Measurements from ENCODE around the gene TRAPPC12.

TRAPPC12 gene

GRCh38 chr2:3342324-3342723 lies 37.2 kb upstream of the TRAPPC12 start:
- Histone ChIP-seq H3K79me2 (ENCODE audit: control insufficient read depth, low read length) (no peaks in the 10 kb centered on the region), H3K27me3 (ENCODE audit: control insufficient read depth, low read length) (no peaks in the 10 kb centered on the region), H3K9me2 (replicated peaks; ENCODE audit: control insufficient read depth, low read length) (no peaks in the 10 kb centered on the region), H3K4me2 (ENCODE audit: low read length) (no peak overlapping the region), H4K20me1 (ENCODE audit: control insufficient read depth, insufficient read depth, low read depth, low read length) (no peaks in the 10 kb centered on the region), H3K4me3 (ENCODE audit: low read length) (no peak overlapping the region), H3F3A (ENCODE audit: control insufficient read depth, insufficient read depth) (no peaks in the 10 kb centered on the region), H3K36me3 (ENCODE audit: control insufficient read depth, low read length) (peaks cover 7% of the 10 kb centered on the region), H3K4me1 (ENCODE audit: control insufficient read depth, low read length) (no peaks in the 10 kb centered on the region), H3K27ac (ENCODE audit: low read depth, low read length) (no peak overlapping the region), H3K9me3 (ENCODE audit: control insufficient read depth, insufficient read depth, low read length) (no peaks in the 10 kb centered on the region)
- TF ChIP-seq EZH2phosphoT487 (IDR thresholded peaks at IDR 0.05; ENCODE audit: borderline replicate concordance, low read length) (no peak), CTCF (IDR thresholded peaks at IDR 0.05; ENCODE audit: low read depth, low read length, poor library complexity, severe bottlenecking) (no peak)

DNA sequence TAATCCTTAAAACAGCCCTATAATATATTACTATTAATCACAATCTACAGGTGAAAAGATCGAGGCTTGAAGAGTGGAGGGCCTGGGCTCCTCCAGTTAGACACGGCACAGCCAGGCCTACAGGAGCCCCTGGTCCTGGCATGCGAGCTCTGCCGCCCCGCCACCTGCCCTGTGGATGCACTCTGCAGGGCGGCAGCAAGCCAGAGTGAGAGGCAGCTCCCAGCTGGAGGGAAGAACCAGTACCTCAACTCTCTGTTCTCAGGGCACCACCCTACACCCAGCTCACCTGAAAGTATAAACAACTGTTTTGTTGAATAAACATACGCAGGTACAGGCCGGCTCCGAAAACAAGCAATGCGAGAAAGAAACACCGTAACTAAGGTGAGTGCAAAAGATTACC lies 36.5 kb upstream of the TRAPPC12 start:
- H4K20me1 ChIP-seq (ENCODE audit: control insufficient read depth, insufficient read depth, low read depth, low read length), result no peaks in the 10 kb centered on the region
- H3F3A ChIP-seq (ENCODE audit: control insufficient read depth, insufficient read depth), result no peaks in the 10 kb centered on the region
- H3K9me2 ChIP-seq (replicated peaks; ENCODE audit: control insufficient read depth, low read length), result no peaks in the 10 kb centered on the region
- no peak for TF ChIP-seq CTCF (IDR thresholded peaks at IDR 0.05; ENCODE audit: low read depth, low read length, poor library complexity, severe bottlenecking)
- no peak for TF ChIP-seq EZH2phosphoT487 (IDR thresholded peaks at IDR 0.05; ENCODE audit: borderline replicate concordance, low read length)
- H3K36me3 ChIP-seq (ENCODE audit: control insufficient read depth, low read length), result peaks cover 11% of the 10 kb centered on the region
- H3K27me3 ChIP-seq (ENCODE audit: control insufficient read depth, low read length), result no peaks in the 10 kb centered on the region
- no peak overlapping the region for H3K27ac ChIP-seq (ENCODE audit: low read depth, low read length)
- H3K9me3 ChIP-seq (ENCODE audit: control insufficient read depth, insufficient read depth, low read length), result no peaks in the 10 kb centered on the region
- no peaks in the 10 kb centered on the region for H3K79me2 ChIP-seq (ENCODE audit: control insufficient read depth, low read length)
- no peak overlapping the region for H3K4me3 ChIP-seq (ENCODE audit: low read length)
- no peaks in the 10 kb centered on the region for H3K4me1 ChIP-seq (ENCODE audit: control insufficient read depth, low read length)
- no peak overlapping the region for H3K4me2 ChIP-seq (ENCODE audit: low read length)

DNA sequence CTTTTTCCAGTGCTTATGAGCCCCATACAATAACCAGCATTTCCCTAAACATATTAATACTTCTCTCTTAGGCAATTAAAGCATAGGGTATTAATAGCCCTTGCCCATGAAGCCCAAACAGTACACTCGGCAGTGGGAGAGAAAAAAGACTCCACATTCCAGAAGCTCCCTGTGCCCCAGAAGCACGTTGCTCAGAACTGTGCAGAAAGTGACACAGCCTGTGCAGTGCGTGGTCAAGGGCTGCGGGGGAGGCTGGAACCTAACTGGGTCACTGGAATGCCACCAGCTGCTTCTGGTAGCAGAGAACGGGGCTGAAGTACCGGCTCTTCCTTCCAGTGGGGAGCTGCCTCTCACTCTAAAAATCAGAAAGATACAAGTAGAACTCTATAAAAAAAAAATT lies 34.6 kb upstream of the TRAPPC12 start:
- TF ChIP-seq CTCF (IDR thresholded peaks at IDR 0.05; ENCODE audit: low read depth, low read length, poor library complexity, severe bottlenecking) (no peak), EZH2phosphoT487 (IDR thresholded peaks at IDR 0.05; ENCODE audit: borderline replicate concordance, low read length) (no peak)
- H4K20me1 ChIP-seq (ENCODE audit: control insufficient read depth, insufficient read depth, low read depth, low read length), result no peaks in the 10 kb centered on the region

DNA sequence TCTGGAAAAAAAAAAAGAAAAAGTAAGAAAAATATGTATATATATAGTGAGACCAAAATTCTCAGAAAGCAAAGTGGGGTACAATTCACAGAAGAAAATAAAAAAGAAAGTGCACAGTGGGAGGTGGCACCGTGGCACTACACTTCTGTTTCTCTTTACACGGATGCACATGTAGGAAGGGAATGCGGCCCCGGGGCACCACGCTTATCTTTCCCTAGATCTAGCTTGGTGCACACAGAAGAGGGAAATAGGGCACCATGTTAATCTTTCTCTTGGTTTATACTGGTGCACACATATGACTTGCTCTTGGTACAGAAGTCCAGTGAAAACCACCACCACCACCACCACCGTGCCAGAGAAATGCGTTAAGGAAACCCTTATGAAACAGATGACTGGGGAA lies 33.9 kb upstream of the TRAPPC12 start:
- no peak overlapping the region for H3K4me3 ChIP-seq (ENCODE audit: low read length)
- TF ChIP-seq CTCF (IDR thresholded peaks at IDR 0.05; ENCODE audit: low read depth, low read length, poor library complexity, severe bottlenecking) (no peak), EZH2phosphoT487 (IDR thresholded peaks at IDR 0.05; ENCODE audit: borderline replicate concordance, low read length) (no peak)
- H3K27ac ChIP-seq (ENCODE audit: low read depth, low read length), result no peak overlapping the region
- no peaks in the 10 kb centered on the region for H4K20me1 ChIP-seq (ENCODE audit: control insufficient read depth, insufficient read depth, low read depth, low read length)
- H3K79me2 ChIP-seq (ENCODE audit: control insufficient read depth, low read length), result no peaks in the 10 kb centered on the region
- H3K4me1 ChIP-seq (ENCODE audit: control insufficient read depth, low read length), result no peaks in the 10 kb centered on the region
- H3K9me2 ChIP-seq (replicated peaks; ENCODE audit: control insufficient read depth, low read length), result no peaks in the 10 kb centered on the region
- H3K9me3 ChIP-seq (ENCODE audit: control insufficient read depth, insufficient read depth, low read length), result no peaks in the 10 kb centered on the region
- no peaks in the 10 kb centered on the region for H3K27me3 ChIP-seq (ENCODE audit: control insufficient read depth, low read length)
- no peaks in the 10 kb centered on the region for H3F3A ChIP-seq (ENCODE audit: control insufficient read depth, insufficient read depth)
- H3K36me3 ChIP-seq (ENCODE audit: control insufficient read depth, low read length), result peaks cover 11% of the 10 kb centered on the region
- H3K4me2 ChIP-seq (ENCODE audit: low read length), result no peak overlapping the region

More for the DNA sequence above, 34.6 kb upstream of the TRAPPC12 start:
- Histone ChIP-seq H3K36me3 (ENCODE audit: control insufficient read depth, low read length) (peaks cover 11% of the 10 kb centered on the region), H3K27me3 (ENCODE audit: control insufficient read depth, low read length) (no peaks in the 10 kb centered on the region), H3K4me2 (ENCODE audit: low read length) (no peak overlapping the region), H3K4me1 (ENCODE audit: control insufficient read depth, low read length) (no peaks in the 10 kb centered on the region), H3F3A (ENCODE audit: control insufficient read depth, insufficient read depth) (no peaks in the 10 kb centered on the region), H3K4me3 (ENCODE audit: low read length) (no peak overlapping the region), H3K9me2 (replicated peaks; ENCODE audit: control insufficient read depth, low read length) (no peaks in the 10 kb centered on the region), H3K9me3 (ENCODE audit: control insufficient read depth, insufficient read depth, low read length) (no peaks in the 10 kb centered on the region), H3K79me2 (ENCODE audit: control insufficient read depth, low read length) (no peaks in the 10 kb centered on the region), H3K27ac (ENCODE audit: low read depth, low read length) (no peak overlapping the region)
